Measurements from ENCODE around the gene PHF13. TPM values are rescaled to one million over a fixed set of nuclear protein-coding genes. Genes with fewer than 3 reads are reported as not detected.

The PHF13 gene
- 11.8 and 12.3 TPM in 2 replicates for total RNA-seq

GRCh38 chr1:6613361-6614018, at the start of gene PHF13:
Gene PHF13, plus strand, starts transcription at chr1:6613731. Its CDS starts 336 bp downstream, at chr1:6614067.
- DNase-seq (ENCODE audit: low read depth, low spot score), result peak; percentile 98

- DNase-seq (ENCODE audit: low read depth, low spot score), result no peak
Measured at GRCh38 chr1:6569033-6569432, 44.5 kb upstream of the PHF13 start.

GRCh38 chr1:6570100-6570499, 43.4 kb upstream of the PHF13 start:
- no peak for DNase-seq (ENCODE audit: low read depth, low spot score)

GRCh38 chr1:6570987-6571386, 42.5 kb upstream of the PHF13 start:
- no peak for DNase-seq (ENCODE audit: low read depth, low spot score)

- DNase-seq (ENCODE audit: low read depth, low spot score), result no peak
Measured at GRCh38 chr1:6572653-6573383, 40.7 kb upstream of the PHF13 start.

- no peak for DNase-seq (ENCODE audit: low read depth, low spot score)
Measured at GRCh38 chr1:6574025-6574620, 39.4 kb upstream of the PHF13 start.

GRCh38 chr1:6574818-6575217, 38.7 kb upstream of the PHF13 start:
- DNase-seq (ENCODE audit: low read depth, low spot score), result no peak

- no peak for DNase-seq (ENCODE audit: low read depth, low spot score)
Measured at GRCh38 chr1:6577831-6578525, 35.6 kb upstream of the PHF13 start.

GRCh38 chr1:6578624-6579373, 34.7 kb upstream of the PHF13 start:
- no peak for DNase-seq (ENCODE audit: low read depth, low spot score)

GRCh38 chr1:6579374-6580118, 34.0 kb upstream of the PHF13 start, which contains the start of gene ZBTB48:
Gene ZBTB48, plus strand, starts transcription at chr1:6579994. Its CDS starts 616 bp downstream, at chr1:6580610.
- peak; percentile 83 for DNase-seq (ENCODE audit: low read depth, low spot score)

- no peak for DNase-seq (ENCODE audit: low read depth, low spot score)
Measured at GRCh38 chr1:6580119-6580592, 33.4 kb upstream of the PHF13 start.

GRCh38 chr1:6580593-6581409, 32.7 kb upstream of the PHF13 start:
- DNase-seq (ENCODE audit: low read depth, low spot score), result no peak

- DNase-seq (ENCODE audit: low read depth, low spot score), result no peak
Measured at GRCh38 chr1:6581561-6582305, 31.8 kb upstream of the PHF13 start.

- no peak for DNase-seq (ENCODE audit: low read depth, low spot score)
Measured at GRCh38 chr1:6582370-6582769, 31.2 kb upstream of the PHF13 start.

- no peak for DNase-seq (ENCODE audit: low read depth, low spot score)
Measured at GRCh38 chr1:6584126-6585080, 29.1 kb upstream of the PHF13 start.

- no peak for DNase-seq (ENCODE audit: low read depth, low spot score)
Measured at GRCh38 chr1:6585081-6585722, 28.3 kb upstream of the PHF13 start.

GRCh38 chr1:6585841-6586240, 27.7 kb upstream of the PHF13 start:
- no peak for DNase-seq (ENCODE audit: low read depth, low spot score)
